Inflammatory macrophage (primary cell): Measurements from ENCODE around the gene FXYD3.

Experiments used
- DNase-seq, 2 donors: peaks; one replicate each; pipeline ENCODE4 v3.0.0-alpha.2; 2020 to 2022

Gene FXYD3

DNA sequence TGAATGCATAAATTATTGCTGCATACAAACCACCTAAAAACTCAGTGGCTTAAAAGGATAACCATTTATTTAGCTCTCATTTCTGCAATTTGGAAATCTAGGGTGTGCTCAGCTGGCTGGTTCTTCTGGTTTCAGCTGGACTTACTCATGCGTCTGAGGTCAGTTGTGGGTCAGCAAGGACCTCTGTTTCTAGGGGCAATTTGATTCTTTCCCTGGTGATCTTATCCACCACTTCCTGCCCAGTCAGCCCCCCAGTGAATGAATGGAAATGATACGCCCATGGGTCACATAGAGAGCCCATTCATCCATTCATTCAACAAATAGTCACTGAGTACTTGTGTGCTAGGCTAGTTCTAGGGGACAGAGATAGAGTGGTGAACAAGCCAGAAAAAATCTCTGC, 48.8 kb downstream of the FXYD3 start:
- DNase-seq, result no peak

- DNase-seq, result no peak
Observed at GRCh38 chr19:35165200-35166058, 49.8 kb downstream of the FXYD3 start.

DNA sequence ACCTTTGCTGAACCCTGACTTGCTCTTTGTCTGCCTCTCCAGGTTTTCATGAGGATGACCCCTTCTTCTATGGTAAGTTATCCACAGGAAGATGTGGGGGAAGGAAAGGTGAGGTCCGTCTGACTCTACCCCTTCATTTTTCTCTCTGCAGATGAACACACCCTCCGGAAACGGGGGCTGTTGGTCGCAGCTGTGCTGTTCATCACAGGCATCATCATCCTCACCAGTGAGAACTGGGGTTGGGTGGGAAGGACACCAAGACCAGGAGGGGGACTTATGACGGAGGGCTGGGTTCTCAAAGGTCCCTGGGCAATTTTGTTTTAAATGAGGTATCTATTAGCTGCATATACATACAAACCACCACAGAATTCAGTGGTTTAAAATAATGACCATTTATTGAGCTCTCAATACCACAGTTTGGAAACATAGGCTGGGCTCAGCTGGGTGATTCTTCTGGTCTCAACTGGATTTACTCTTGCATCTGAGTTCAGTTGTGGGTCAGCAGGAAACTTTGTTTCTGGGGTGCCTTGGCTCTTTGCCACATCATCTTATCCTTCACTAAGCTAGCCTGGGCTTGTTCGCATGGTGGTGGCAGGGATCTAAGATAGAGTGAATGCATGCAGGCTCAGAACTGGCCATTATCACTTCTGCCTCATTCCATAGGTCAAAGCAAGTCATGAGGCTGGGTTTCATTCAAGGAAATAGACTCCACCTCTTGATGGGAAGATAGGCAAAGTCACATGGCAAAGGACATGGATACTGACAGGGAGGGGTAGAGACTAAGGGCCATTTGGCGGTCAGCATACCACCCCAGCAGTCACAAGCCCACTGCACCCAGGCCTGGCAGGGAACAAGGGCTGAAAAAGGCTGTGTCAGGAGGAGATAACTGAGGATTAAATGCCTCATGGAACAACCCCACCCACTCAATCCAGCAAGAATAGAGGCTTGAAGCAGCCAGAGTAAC, 50.8 kb downstream of the FXYD3 start:
- no peak for DNase-seq

DNA sequence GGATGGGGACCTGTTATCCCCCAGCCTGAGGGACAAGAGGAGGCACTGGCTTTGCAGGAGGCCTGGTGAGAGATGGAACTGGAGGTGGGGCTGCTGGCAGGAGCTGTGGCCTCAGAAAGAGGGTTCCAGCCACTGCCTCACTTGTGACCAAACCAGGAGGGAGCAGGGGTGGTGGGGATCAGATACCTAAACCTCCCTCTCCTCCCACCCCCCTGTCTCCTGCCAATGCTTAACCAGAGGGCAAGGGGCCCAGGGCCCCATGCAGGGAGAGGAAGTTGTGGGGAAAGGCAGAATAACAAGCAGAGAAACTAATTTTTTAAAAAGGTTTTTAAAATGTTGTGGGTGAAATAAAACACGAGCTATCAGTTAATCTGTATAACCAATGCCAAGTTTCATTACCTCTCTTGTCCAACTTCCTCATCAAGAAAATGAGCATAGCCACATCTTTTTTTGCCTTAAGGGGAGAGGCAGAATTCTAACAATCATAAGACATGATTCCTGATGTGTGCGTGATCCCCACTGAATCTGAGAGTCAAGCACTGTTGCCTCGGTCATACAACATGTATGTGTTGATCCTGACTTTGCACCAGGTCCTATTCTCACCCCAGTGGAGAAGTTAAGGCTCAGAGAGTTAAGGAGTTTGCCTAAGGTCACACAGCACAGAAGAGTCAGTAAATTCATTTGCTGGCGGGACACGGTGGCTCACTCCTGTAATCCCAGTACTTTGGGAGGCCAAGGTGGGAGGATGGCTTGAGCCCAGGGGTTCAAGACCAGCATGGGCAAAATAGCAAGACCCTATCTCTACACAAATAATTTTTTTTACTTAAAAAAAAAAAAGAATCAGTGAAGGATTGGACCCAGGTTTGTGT, 51.9 kb downstream of the FXYD3 start:
- DNase-seq, result peak in 1 of 2 donors; percentile 46

DNA sequence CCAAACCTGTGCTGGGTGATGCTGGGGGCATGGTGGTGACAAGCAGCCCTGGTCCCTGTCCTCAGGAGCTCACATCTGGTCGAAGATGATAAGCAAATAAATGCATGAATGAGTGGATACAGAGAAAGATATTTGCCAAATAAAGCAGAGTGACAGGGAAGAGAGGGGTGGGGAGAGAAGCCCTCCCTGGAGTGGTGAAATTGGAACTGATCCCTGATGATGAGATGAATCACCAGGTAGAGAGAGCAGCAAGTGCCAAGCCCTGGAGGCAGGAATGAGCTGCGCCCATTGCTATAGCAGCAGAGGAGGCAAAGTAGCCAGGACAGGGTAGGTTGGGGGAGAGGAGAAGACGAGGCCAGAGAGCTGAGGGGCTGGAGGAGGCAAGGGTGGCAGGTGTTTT, 52.6 kb downstream of the FXYD3 start:
- DNase-seq, result no peak

DNA sequence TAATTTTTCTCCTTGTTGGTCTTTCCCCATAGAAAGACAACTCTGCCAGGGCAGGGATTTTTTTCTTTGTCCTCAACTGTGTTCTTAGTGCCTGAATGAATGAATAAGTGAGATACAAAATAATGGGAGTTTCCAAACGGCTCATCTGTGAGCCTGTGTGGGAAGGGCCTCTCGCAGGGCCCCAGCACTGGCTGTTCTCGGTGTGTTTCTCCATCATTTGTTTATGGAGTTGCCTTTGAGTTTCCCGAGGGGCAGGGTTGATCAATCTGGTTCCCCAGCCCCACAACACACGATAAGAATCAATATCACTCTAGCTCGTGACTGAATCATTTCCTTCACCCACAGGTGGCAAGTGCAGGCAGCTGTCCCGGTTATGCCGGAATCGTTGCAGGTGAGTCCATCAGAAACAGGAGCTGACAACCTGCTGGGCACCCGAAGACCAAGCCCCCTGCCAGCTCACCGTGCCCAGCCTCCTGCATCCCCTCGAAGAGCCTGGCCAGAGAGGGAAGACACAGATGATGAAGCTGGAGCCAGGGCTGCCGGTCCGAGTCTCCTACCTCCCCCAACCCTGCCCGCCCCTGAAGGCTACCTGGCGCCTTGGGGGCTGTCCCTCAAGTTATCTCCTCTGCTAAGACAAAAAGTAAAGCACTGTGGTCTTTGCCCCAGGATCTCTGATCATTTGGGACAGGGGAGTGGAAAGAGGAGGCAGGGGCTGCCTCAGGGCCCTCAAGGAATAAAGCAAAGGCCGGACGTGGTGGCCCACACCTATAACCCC, 53.8 kb downstream of the FXYD3 start:
- DNase-seq, result no peak

DNA sequence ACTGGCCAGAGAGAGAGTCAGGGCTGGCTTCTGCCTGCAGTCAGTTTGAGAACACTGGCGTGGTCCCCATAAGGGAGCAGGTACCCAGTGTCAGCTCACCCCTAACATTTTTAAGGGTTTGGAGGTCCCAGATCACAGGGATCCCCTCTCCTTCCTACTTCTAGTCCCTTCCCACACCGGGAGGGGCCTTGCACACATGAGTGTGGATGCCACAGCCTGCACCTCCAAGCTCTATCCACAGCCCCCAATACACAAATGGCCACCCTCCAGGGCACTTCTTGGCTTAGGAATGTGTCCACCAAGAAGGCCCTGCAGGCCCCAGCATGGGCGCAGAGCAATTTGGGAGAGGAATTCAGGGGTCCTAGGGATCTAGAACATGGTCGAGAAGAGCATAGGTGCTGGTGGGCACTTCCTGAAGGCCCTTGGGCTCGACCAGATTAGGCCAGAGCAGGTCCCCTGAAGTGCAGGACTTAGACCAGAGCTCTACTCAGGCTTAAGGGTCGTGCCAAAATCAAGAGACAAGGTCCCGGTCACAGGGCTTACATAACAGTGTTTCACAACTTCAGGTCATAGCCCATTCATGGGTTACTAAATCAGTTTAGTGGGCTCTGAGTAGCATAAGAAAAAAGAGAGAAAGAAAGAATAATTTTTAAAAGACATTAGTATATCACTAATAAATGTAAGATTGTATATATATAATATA, 54.9 kb downstream of the FXYD3 start:
- peak; percentile 25 to 40 for DNase-seq

GRCh38 chr19:35171730-35172129, 56.1 kb downstream of the FXYD3 start:
- peak in 1 of 2 donors; percentile 37 for DNase-seq
